OCI-LY3 (cell line): ENCODE measurements around the gene IGIP.

Source experiments
- CTCF ChIP-seq: fragments of 200-600, 300-600 bp; sonication (generic); IDR thresholded peaks from 2 replicates; pipeline ENCODE4 v1.5.1; 2014; ENCODE audit warnings: antibody characterized with exemption, low read length, low read depth
- EZH2phosphoT487 ChIP-seq: fragments of 200-600 bp; shearing (Covaris generic); IDR thresholded peaks from 2 replicates; pipeline ENCODE4 v1.6.1; 2018; ENCODE audit warnings: antibody characterized with exemption, mixed run types, low read depth

- TF ChIP-seq CTCF (no peak), EZH2phosphoT487 (no peak)
These were observed 46.7 kb downstream of the IGIP start for GRCh38 chr5:140172483-140172882.
